HUES64 (cell line): Measurements from ENCODE around the gene CRLF3.
A peak's percentile ranks its signal among the peaks of the same experiment; 100 is the strongest.

ENCODE experiments used
- H3K27ac ChIP-seq: 2 replicates; pipeline ENCODE4 v1.7.0; 2013; ENCODE audit warnings: low read depth, low read length, inconsistent platforms
- H3K27me3 ChIP-seq: 2 replicates; pipeline ENCODE4 v1.6.1; 2013; ENCODE audit warnings: mild to moderate bottlenecking, low read length; ENCODE audit not compliant: insufficient read depth
- H3K36me3 ChIP-seq: 2 replicates; pipeline ENCODE4 v1.6.1; 2013; ENCODE audit warnings: mild to moderate bottlenecking, low read length; ENCODE audit not compliant: insufficient read depth
- H3K4me1 ChIP-seq: 2 replicates; pipeline ENCODE4 v1.6.1; 2013; ENCODE audit warnings: mild to moderate bottlenecking, low read length, moderate library complexity; ENCODE audit not compliant: insufficient read depth
- H3K4me3 ChIP-seq: 2 replicates; pipeline ENCODE4 v1.5.1; 2013; ENCODE audit warnings: mild to moderate bottlenecking, low read length, moderate library complexity
- H3K9ac ChIP-seq: 2 replicates; pipeline ENCODE4 v1.6.1; 2013; ENCODE audit warnings: mild to moderate bottlenecking, low read depth, low read length
- H3K9me3 ChIP-seq: 2 replicates; pipeline ENCODE4 v1.6.1; 2013; ENCODE audit warnings: low read depth, low read length; ENCODE audit not compliant: insufficient read depth
- WGBS: fragments of 150-250, 120-280 bp; methylation state at CpG from one replicate; pipeline ENCODE4 v1.1.7; 2013; ENCODE audit warnings: missing lambda C conversion rate; 5-methylcytosine and 5-hydroxymethylcytosine counted together

CRLF3 gene

DNA sequence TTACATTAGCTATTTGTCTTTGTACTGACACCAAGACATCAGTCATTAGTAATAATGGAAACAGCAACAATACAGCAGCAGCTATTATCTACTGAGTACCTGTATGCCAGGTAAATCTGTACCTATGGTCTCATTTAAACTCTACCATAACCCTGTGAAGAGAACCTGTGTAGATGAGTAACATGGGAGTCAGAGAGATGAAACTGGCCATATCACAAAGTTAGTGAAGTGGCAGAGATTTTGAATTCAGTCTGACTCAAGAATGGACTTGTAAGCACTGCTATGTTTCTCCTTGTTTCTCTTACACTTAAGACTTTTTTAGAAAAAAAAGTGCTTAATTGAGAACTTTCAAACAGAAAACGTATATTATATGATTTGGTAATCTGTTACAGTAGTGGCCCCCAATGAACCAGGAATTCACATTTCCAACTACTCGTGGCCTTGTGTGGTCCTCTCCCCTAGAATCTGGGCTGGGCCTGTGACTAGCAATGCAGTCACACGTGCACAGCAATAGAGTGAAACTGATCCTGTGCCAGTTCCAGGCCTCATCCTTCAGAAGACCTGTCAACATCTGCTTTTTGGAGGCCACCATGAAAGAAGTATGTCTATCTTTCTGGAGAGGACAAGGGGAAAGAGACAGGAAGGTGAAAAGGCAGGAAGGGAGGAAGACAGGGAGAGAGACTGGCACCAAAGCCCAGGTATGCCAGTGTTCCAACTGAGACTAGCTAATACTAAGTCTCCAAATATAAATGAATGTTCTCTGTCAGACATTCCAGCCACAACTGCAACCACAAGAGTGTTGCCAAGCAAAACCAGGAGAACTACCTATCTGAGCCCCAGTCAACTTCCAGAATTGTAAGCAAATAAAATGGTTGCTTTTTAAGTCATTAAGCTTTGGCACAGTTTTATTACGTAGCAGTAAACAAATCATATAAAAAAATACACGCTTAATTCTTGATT lies 12.0 kb downstream of the CRLF3 start:
- Histone ChIP-seq H3K4me3 (no peak overlapping the region), H3K4me1 (peaks cover 5% of the 10 kb centered on the region; the same call in 1 of the 2 replicates), H3K36me3 (peaks cover 5% of the 10 kb centered on the region), H3K9ac (no peak overlapping the region), H3K27ac (no peak overlapping the region), H3K9me3 (no peaks in the 10 kb centered on the region), H3K27me3 (no peaks in the 10 kb centered on the region)
- WGBS: 95% methylated on average over 4 of the region's 5 CpGs

DNA sequence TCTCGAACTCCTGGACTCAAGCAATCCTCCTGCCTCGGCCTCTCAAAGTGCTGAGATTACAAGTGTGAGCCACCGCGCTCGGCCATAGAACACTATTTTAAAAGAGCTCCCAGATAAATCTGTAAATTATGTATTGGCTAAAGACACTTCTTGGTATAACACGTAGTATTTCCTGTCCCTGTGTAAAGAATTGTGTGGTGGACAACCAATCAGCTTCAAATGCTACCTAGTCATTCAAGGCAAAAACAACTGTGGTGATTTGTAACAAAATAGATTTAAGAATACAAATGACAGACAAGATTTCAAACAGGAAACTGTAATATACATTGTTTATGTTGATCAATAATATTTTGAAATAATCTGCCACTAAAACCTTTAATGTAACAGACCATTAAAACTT lies 14.6 kb downstream of the CRLF3 start:
- Histone ChIP-seq H3K4me1 (peaks cover 8% of the 10 kb centered on the region; the same call in 1 of the 2 replicates), H3K4me3 (no peak overlapping the region), H3K9me3 (no peaks in the 10 kb centered on the region), H3K27ac (no peak overlapping the region), H3K9ac (no peak overlapping the region), H3K27me3 (no peaks in the 10 kb centered on the region), H3K36me3 (peaks cover 5% of the 10 kb centered on the region)
- WGBS: 99% methylated on average over 6 of the region's 6 CpGs

- H3K27me3 ChIP-seq: no peaks in the 10 kb centered on the region
- no peak overlapping the region for H3K9ac ChIP-seq
- WGBS: 91% methylated on average over 9 of the region's 9 CpGs
- H3K4me1 ChIP-seq: peaks cover 8% of the 10 kb centered on the region; the same call in 1 of the 2 replicates
- no peak overlapping the region for H3K4me3 ChIP-seq
- no peak overlapping the region for H3K27ac ChIP-seq
- H3K36me3 ChIP-seq: peaks cover 13% of the 10 kb centered on the region
- no peaks in the 10 kb centered on the region; the same call in 1 of the 2 replicates for H3K9me3 ChIP-seq
These were observed 15.7 kb downstream of the CRLF3 start for GRCh38 chr17:30808785-30809286.

DNA sequence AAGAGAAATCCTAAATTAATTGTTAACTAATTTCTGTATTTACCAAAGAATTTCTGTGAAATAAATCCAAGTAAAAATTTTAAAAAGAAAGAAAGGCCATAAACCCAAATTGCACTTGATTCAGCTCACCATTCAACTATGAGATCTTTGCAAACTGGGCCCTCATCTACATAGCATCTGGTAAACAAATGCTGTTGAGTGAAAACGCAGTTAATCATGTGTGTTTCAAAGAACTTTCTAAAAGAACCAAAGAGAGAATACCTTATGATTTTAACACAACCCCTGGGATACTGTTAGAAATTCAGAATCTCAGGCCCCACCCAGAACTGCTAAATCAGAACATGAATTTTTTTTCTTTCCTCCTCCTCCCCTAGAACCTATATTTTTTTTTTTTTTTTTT lies 16.6 kb downstream of the CRLF3 start:
- Histone ChIP-seq H3K4me1 (peaks cover 8% of the 10 kb centered on the region; the same call in 1 of the 2 replicates), H3K27ac (no peak overlapping the region), H3K4me3 (no peak overlapping the region), H3K9me3 (no peaks in the 10 kb centered on the region; the same call in 1 of the 2 replicates), H3K36me3 (peaks cover 22% of the 10 kb centered on the region), H3K9ac (no peak overlapping the region), H3K27me3 (no peaks in the 10 kb centered on the region)
- 73% methylated on average over 1 of the region's 1 CpG for WGBS

- Histone ChIP-seq H3K27ac (peak overlapping the region; percentile 61; the same call in 1 of the 2 replicates), H3K27me3 (no peaks in the 10 kb centered on the region), H3K36me3 (peaks cover 40% of the 10 kb centered on the region), H3K4me1 (peaks cover 8% of the 10 kb centered on the region; the same call in 1 of the 2 replicates), H3K9ac (no peak overlapping the region), H3K4me3 (no peak overlapping the region), H3K9me3 (no peaks in the 10 kb centered on the region; the same call in 1 of the 2 replicates)
- WGBS: 92% methylated on average over 2 of the region's 2 CpGs
These were observed 18.5 kb downstream of the CRLF3 start for GRCh38 chr17:30805944-30806456.

GRCh38 chr17:30801671-30802070 lies 22.8 kb downstream of the CRLF3 start:
- H3K4me1 ChIP-seq: peaks cover 3% of the 10 kb centered on the region; the same call in 1 of the 2 replicates
- H3K27me3 ChIP-seq: no peaks in the 10 kb centered on the region
- WGBS: 93% methylated on average over 1 of the region's 1 CpG
- H3K36me3 ChIP-seq: peaks cover 65% of the 10 kb centered on the region
- H3K4me3 ChIP-seq: no peak overlapping the region
- H3K27ac ChIP-seq: no peak overlapping the region
- H3K9me3 ChIP-seq: no peaks in the 10 kb centered on the region; the same call in 1 of the 2 replicates
- H3K9ac ChIP-seq: no peak overlapping the region

DNA sequence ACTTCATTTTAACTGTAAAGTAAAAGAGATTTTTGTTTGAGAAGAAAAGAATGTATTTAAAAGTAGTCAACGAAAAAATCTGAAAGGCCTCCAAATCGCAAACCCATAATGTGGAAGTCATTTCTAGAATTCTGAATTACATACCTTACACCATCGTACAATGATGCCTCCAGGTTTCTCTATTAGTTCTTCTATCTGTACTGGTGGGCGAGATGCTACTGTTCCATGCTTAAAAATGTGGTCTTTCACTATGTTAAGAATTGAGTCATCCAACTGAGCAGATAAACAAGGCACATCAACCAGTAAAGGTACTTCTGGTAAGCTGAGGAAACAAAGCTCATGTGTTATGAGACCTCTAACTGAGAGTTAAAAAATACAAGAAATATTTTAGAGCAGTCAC lies 28.5 kb downstream of the CRLF3 start:
- no peaks in the 10 kb centered on the region for H3K27me3 ChIP-seq
- no peaks in the 10 kb centered on the region for H3K9me3 ChIP-seq
- peaks cover 83% of the 10 kb centered on the region for H3K36me3 ChIP-seq
- no peak overlapping the region for H3K9ac ChIP-seq
- no peaks in the 10 kb centered on the region for H3K4me1 ChIP-seq
- H3K27ac ChIP-seq: no peak overlapping the region
- WGBS: 96% methylated on average over 4 of the region's 4 CpGs
- H3K4me3 ChIP-seq: no peak overlapping the region

GRCh38 chr17:30794372-30794771 lies 30.1 kb downstream of the CRLF3 start:
- peaks cover 84% of the 10 kb centered on the region for H3K36me3 ChIP-seq
- no peaks in the 10 kb centered on the region for H3K9me3 ChIP-seq
- no peaks in the 10 kb centered on the region for H3K4me1 ChIP-seq
- WGBS: 93% methylated on average over 4 of the region's 5 CpGs
- no peaks in the 10 kb centered on the region for H3K27me3 ChIP-seq
- no peak overlapping the region for H3K4me3 ChIP-seq
- H3K9ac ChIP-seq: no peak overlapping the region
- H3K27ac ChIP-seq: no peak overlapping the region

GRCh38 chr17:30793282-30793977 lies 31.1 kb downstream of the CRLF3 start:
- H3K36me3 ChIP-seq: peaks cover 91% of the 10 kb centered on the region
- 95% methylated on average over 9 of the region's 9 CpGs for WGBS

GRCh38 chr17:30790279-30790678 lies 34.2 kb downstream of the CRLF3 start:
- WGBS: 87% methylated on average over 2 of the region's 2 CpGs
- no peaks in the 10 kb centered on the region for H3K4me1 ChIP-seq
- H3K27ac ChIP-seq: no peak overlapping the region
- H3K9me3 ChIP-seq: no peaks in the 10 kb centered on the region
- no peak overlapping the region for H3K9ac ChIP-seq
- no peak overlapping the region for H3K4me3 ChIP-seq
- H3K36me3 ChIP-seq: peaks cover 85% of the 10 kb centered on the region
- no peaks in the 10 kb centered on the region for H3K27me3 ChIP-seq

More at GRCh38 chr17:30793282-30793977, 31.1 kb downstream of the CRLF3 start:
- Histone ChIP-seq H3K4me3 (no peak overlapping the region), H3K4me1 (no peaks in the 10 kb centered on the region), H3K9me3 (no peaks in the 10 kb centered on the region), H3K27me3 (no peaks in the 10 kb centered on the region), H3K9ac (no peak overlapping the region), H3K27ac (no peak overlapping the region)

DNA sequence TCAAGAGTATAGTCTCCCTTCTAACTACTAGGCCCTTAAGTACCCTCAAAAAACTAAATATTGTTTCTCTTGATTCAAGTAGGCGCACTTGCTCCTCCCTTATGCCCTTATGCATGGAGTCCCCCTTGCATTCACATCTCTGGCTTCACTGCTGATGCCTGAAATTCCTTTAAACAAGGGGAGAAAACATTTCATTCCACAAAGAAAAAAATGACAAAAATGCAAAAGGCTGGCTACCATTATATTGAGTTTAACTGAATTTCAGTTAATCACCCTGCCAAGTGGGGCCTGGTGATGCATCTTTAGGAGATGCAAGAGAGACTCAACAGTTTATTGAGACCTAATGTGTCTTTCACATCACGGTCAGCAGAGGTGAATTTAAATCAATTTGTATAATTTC lies 35.6 kb downstream of the CRLF3 start:
- Histone ChIP-seq H3K27ac (no peak overlapping the region), H3K4me3 (no peak overlapping the region), H3K36me3 (peaks cover 83% of the 10 kb centered on the region), H3K4me1 (no peaks in the 10 kb centered on the region), H3K9me3 (no peaks in the 10 kb centered on the region), H3K27me3 (no peaks in the 10 kb centered on the region), H3K9ac (no peak overlapping the region)
- 91% methylated on average over 2 of the region's 2 CpGs for WGBS
